ENCODE measurements around the gene NELL1. TPM values are rescaled to one million over a fixed set of nuclear protein-coding genes. Genes with fewer than 3 reads are reported as not detected.

The NELL1 gene
- total RNA-seq, 6 experiments from 2014 or later: not detected

GRCh38 chr11:21306739-21307358 lies 637.5 kb downstream of the NELL1 start:
- H3K36me3 Mint-ChIP-seq (ENCODE audit: low read depth): no peaks in the 10 kb centered on the region; the same call in 1 of the 2 replicates
- H3K9me3 Mint-ChIP-seq: peaks cover 36% of the 10 kb centered on the region

GRCh38 chr11:21307874-21308273 lies 638.5 kb downstream of the NELL1 start:
- no peaks in the 10 kb centered on the region for H3K27me3 Mint-ChIP-seq (ENCODE audit: insufficient read depth)
- H3K36me3 Mint-ChIP-seq (ENCODE audit: low read depth): no peaks in the 10 kb centered on the region; the same call in 1 of the 2 replicates
- DNase-seq: no peak
- peaks cover 26% of the 10 kb centered on the region for H3K9me3 Mint-ChIP-seq
- no peaks in the 10 kb centered on the region for H3K4me1 Mint-ChIP-seq (ENCODE audit: low read depth)
- H3K4me3 Mint-ChIP-seq: no peak overlapping the region
- no peak for TF ChIP-seq CTCF (IDR thresholded peaks at IDR 0.05)
- no peak overlapping the region for H3K27ac Mint-ChIP-seq

More at GRCh38 chr11:21306739-21307358, 637.5 kb downstream of the NELL1 start:
- Mint-ChIP-seq H3K4me1 (ENCODE audit: low read depth) (no peaks in the 10 kb centered on the region), H3K27ac (no peak overlapping the region), H3K4me3 (no peak overlapping the region), H3K27me3 (ENCODE audit: insufficient read depth) (no peaks in the 10 kb centered on the region)
- no peak for DNase-seq
- TF ChIP-seq CTCF (IDR thresholded peaks at IDR 0.05): no peak

- TF ChIP-seq CTCF (IDR thresholded peaks at IDR 0.05): no peak
- no peaks in the 10 kb centered on the region for H3K27me3 Mint-ChIP-seq (ENCODE audit: insufficient read depth)
- H3K36me3 Mint-ChIP-seq (ENCODE audit: low read depth): no peaks in the 10 kb centered on the region
- no peak overlapping the region for H3K27ac Mint-ChIP-seq
- peaks cover 21% of the 10 kb centered on the region for H3K9me3 Mint-ChIP-seq
- no peak overlapping the region for H3K4me3 Mint-ChIP-seq
- no peaks in the 10 kb centered on the region for H3K4me1 Mint-ChIP-seq (ENCODE audit: low read depth)
- DNase-seq: no peak
Observed at GRCh38 chr11:21316591-21316990, 647.2 kb downstream of the NELL1 start.

GRCh38 chr11:21321072-21321471 lies 651.7 kb downstream of the NELL1 start:
- Mint-ChIP-seq H3K9me3 (peaks cover 17% of the 10 kb centered on the region), H3K27me3 (ENCODE audit: insufficient read depth) (no peaks in the 10 kb centered on the region; the same call in 1 of the 2 replicates), H3K4me1 (ENCODE audit: low read depth) (no peaks in the 10 kb centered on the region), H3K27ac (no peak overlapping the region), H3K4me3 (no peak overlapping the region), H3K36me3 (ENCODE audit: low read depth) (no peaks in the 10 kb centered on the region)
- no peak for TF ChIP-seq CTCF (IDR thresholded peaks at IDR 0.05)
- DNase-seq: no peak

GRCh38 chr11:21321530-21321929 lies 652.1 kb downstream of the NELL1 start:
- Mint-ChIP-seq H3K36me3 (ENCODE audit: low read depth) (no peaks in the 10 kb centered on the region), H3K27me3 (ENCODE audit: insufficient read depth) (no peaks in the 10 kb centered on the region; the same call in 1 of the 2 replicates), H3K27ac (no peak overlapping the region), H3K4me1 (ENCODE audit: low read depth) (no peaks in the 10 kb centered on the region), H3K4me3 (no peak overlapping the region), H3K9me3 (peaks cover 16% of the 10 kb centered on the region)
- DNase-seq: no peak
- no peak for TF ChIP-seq CTCF (IDR thresholded peaks at IDR 0.05)
